WTC11 (cell line): ENCODE data around the gene SPATA13. TPM values are rescaled to one million over a fixed set of nuclear protein-coding genes. Genes with fewer than 3 reads are reported as not detected.

Experiments used
- ATAC-seq: fragments of 200-7000 bp; cut with Tn5 transposase; 2 replicates; pipeline ENCODE4 v1.10.0; 2021; ENCODE audit warnings: mild to moderate bottlenecking, moderate library complexity
- CTCF ChIA-PET: fragments of 300-600 bp; sonication (Branson Sonifier 250); formaldehyde crosslinking; loops from one replicate; lab custom pipeline; 2021; ENCODE audit warnings: antibody characterized with exemption; lab: Charles Lee
- POLR2A ChIA-PET: fragments of 350-600 bp; sonication (Branson Sonifier 250); formaldehyde crosslinking; loops from one replicate; lab custom pipeline; 2021; ENCODE audit warnings: antibody characterized with exemption; lab: Charles Lee
- DNase-seq: peaks from one replicate; pipeline ENCODE4 v3.0.0; 2021; ENCODE audit warnings: low spot score
- H3K27ac Mint-ChIP-seq: 2 replicates; pipeline ENCODE4 v1.8.0; 2021; ENCODE audit warnings: mixed read lengths
- H3K27me3 Mint-ChIP-seq: 2 replicates; pipeline ENCODE4 v1.8.0; 2021; ENCODE audit warnings: low read depth, mild to moderate bottlenecking, moderate library complexity, mixed read lengths
- H3K36me3 Mint-ChIP-seq: 2 replicates; pipeline ENCODE4 v1.8.0; 2021; ENCODE audit warnings: mixed read lengths
- H3K4me1 Mint-ChIP-seq: 2 replicates; pipeline ENCODE4 v1.8.0; 2022; ENCODE audit warnings: mixed read lengths
- H3K4me3 Mint-ChIP-seq: 2 replicates; pipeline ENCODE4 v1.8.0; 2021; ENCODE audit warnings: mild to moderate bottlenecking, moderate library complexity, mixed read lengths
- H3K9me3 Mint-ChIP-seq: 2 replicates; pipeline ENCODE4 v1.8.0; 2021; ENCODE audit warnings: mixed read lengths
- ARID4B ChIP-seq: sonication (generic); formaldehyde crosslinking; IDR thresholded peaks from 2 replicates; pipeline ENCODE4 v1.8.0; 2023; ENCODE audit warnings: missing genetic modification reagents, mild to moderate bottlenecking, borderline replicate concordance
- CBFB ChIP-seq: sonication (generic); formaldehyde crosslinking; IDR thresholded peaks from 2 replicates; pipeline ENCODE4 v1.8.1; 2022; ENCODE audit warnings: mild to moderate bottlenecking, low read depth, missing genetic modification reagents
- ERG ChIP-seq: fragments of 250-450 bp; sonication (Bioruptor Pico); IDR thresholded peaks from 2 replicates; pipeline ENCODE4 v1.8.0; 2021; ENCODE audit warnings: mild to moderate bottlenecking
- GTF2I ChIP-seq: fragments of 250-450 bp; sonication (Bioruptor Pico); conservative IDR thresholded peaks from 2 replicates; pipeline ENCODE4 v1.4.0; 2021; ENCODE audit warnings: mild to moderate bottlenecking
- JUN ChIP-seq: sonication (generic); formaldehyde crosslinking; IDR thresholded peaks from 2 replicates; pipeline ENCODE4 v1.8.0; 2023; ENCODE audit warnings: mild to moderate bottlenecking, missing genetic modification reagents
- MLX ChIP-seq: sonication (generic); formaldehyde crosslinking; IDR thresholded peaks from 2 replicates; pipeline ENCODE4 v1.8.1; 2023; ENCODE audit warnings: mild to moderate bottlenecking, missing genetic modification reagents, moderate library complexity
- MYBL2 ChIP-seq: sonication (generic); formaldehyde crosslinking; IDR thresholded peaks from 2 replicates; pipeline ENCODE4 v1.8.1; 2023; ENCODE audit warnings: mild to moderate bottlenecking, moderate library complexity, missing genetic modification reagents
- SMAD4 ChIP-seq: sonication (generic); formaldehyde crosslinking; IDR thresholded peaks from 2 replicates; pipeline ENCODE4 v1.8.0; 2022; ENCODE audit warnings: mild to moderate bottlenecking, missing genetic modification reagents
- TEAD4 ChIP-seq: sonication (generic); formaldehyde crosslinking; IDR thresholded peaks from 2 replicates; pipeline ENCODE4 v1.8.0; 2022; ENCODE audit warnings: mild to moderate bottlenecking, missing genetic modification reagents
- USF1 ChIP-seq: sonication (generic); formaldehyde crosslinking; IDR thresholded peaks from 2 replicates; pipeline ENCODE4 v1.8.0; 2022; ENCODE audit warnings: mild to moderate bottlenecking, missing genetic modification reagents
- total RNA-seq: library from RNA; stranded (reverse); gene quantifications from 3 replicates; pipeline ENCODE4 v1.2.3, GENCODE V29; 2021
- TF ChIP-seq, protein P1 (sequence below): sonication (generic); formaldehyde crosslinking; IDR thresholded peaks from 2 replicates; pipeline ENCODE4 v1.8.1; 2023; ENCODE audit warnings: mild to moderate bottlenecking, missing genetic modification reagents, moderate library complexity
- TF ChIP-seq, protein P2 (sequence below): fragments of 250-450 bp; sonication (Bioruptor Pico); IDR thresholded peaks from 2 replicates; pipeline ENCODE4 v1.9.0; 2021; ENCODE audit warnings: moderate library complexity, mild to moderate bottlenecking, inconsistent platforms, borderline replicate concordance
- TF ChIP-seq, protein P3 (sequence below): sonication (generic); formaldehyde crosslinking; IDR thresholded peaks from 2 replicates; pipeline ENCODE4 v1.8.1; 2023; ENCODE audit warnings: mild to moderate bottlenecking, moderate library complexity, missing genetic modification reagents

The SPATA13 gene
- total RNA-seq, 1 experiment from 2014 or later = 29.0 TPM

- no peak for TF ChIP-seq USF1 (CRISPR knock-in tag)
These were observed 20.3 kb downstream of the SPATA13 start (continued) for GRCh38 chr13:24180750-24181377.

- DNase-seq (no peak), ATAC-seq (no peak)
- peaks cover 48% of the 10 kb centered on the region for H3K4me1 Mint-ChIP-seq
- peaks cover 4% of the 10 kb centered on the region; the same call in 1 of the 2 replicates for H3K36me3 Mint-ChIP-seq
- H3K4me3 Mint-ChIP-seq = no peak overlapping the region
- TF ChIP-seq, protein P1, sequence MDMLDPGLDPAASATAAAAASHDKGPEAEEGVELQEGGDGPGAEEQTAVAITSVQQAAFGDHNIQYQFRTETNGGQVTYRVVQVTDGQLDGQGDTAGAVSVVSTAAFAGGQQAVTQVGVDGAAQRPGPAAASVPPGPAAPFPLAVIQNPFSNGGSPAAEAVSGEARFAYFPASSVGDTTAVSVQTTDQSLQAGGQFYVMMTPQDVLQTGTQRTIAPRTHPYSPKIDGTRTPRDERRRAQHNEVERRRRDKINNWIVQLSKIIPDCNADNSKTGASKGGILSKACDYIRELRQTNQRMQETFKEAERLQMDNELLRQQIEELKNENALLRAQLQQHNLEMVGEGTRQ = peak; percentile 60
- TF ChIP-seq ARID4B (no peak), MLX (CRISPR knock-in tag) (no peak)
- CTCF ChIA-PET = interaction anchor here (1.3 kb wide), 1 partner anchor 129 kb away, joined by 3 read pairs; no protein-coding TSS in a partner anchor
- no peaks in the 10 kb centered on the region for H3K27me3 Mint-ChIP-seq
- H3K27ac Mint-ChIP-seq = peak overlapping the region; percentile 78; the same call in 1 of the 2 replicates
- H3K9me3 Mint-ChIP-seq = peaks cover 3% of the 10 kb centered on the region; the same call in 1 of the 2 replicates
- POLR2A ChIA-PET = no interaction called here
These were observed 21.6 kb downstream of the SPATA13 start for GRCh38 chr13:24181991-24182702.

DNA sequence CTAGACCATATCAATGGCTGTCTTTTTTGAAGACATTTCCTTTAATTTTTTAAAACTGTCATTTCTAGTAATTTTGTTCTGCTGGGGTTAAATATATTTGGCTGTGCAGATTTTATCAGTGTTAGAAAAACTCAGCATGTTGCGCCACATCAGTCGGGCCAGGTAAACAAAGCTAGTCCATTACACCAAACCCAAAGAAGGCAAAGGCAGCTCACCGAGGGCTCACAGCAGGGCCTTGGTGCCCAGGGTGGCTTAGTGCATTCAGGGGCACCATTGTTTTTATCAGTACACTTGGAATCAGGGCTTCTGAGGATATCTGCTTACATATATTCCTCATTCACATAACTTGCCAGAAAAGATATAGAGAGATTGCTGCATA is 22.2 kb downstream of the SPATA13 start:
- TF ChIP-seq TEAD4 (CRISPR knock-in tag) (no peak), JUN (CRISPR knock-in tag) (no peak), GTF2I (CRISPR knock-in tag) (no peak), MYBL2 (no peak), ERG (CRISPR knock-in tag) (no peak), CBFB (CRISPR knock-in tag) (no peak), SMAD4 (CRISPR knock-in tag) (no peak)
- TF ChIP-seq, protein P2, sequence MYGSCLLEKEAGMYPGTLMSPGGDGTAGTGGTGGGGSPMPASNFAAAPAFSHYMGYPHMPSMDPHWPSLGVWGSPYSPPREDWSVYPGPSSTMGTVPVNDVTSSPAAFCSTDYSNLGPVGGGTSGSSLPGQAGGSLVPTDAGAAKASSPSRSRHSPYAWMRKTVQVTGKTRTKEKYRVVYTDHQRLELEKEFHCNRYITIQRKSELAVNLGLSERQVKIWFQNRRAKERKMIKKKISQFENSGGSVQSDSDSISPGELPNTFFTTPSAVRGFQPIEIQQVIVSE (CRISPR knock-in tag) = no peak
- TF ChIP-seq, protein P3, sequence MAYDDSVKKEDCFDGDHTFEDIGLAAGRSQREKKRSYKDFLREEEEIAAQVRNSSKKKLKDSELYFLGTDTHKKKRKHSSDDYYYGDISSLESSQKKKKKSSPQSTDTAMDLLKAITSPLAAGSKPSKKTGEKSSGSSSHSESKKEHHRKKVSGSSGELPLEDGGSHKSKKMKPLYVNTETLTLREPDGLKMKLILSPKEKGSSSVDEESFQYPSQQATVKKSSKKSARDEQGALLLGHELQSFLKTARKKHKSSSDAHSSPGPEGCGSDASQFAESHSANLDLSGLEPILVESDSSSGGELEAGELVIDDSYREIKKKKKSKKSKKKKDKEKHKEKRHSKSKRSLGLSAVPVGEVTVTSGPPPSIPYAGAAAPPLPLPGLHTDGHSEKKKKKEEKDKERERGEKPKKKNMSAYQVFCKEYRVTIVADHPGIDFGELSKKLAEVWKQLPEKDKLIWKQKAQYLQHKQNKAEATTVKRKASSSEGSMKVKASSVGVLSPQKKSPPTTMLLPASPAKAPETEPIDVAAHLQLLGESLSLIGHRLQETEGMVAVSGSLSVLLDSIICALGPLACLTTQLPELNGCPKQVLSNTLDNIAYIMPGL (CRISPR knock-in tag) = no peak
- no peak for DNase-seq
- peaks cover 4% of the 10 kb centered on the region; the same call in 1 of the 2 replicates for H3K36me3 Mint-ChIP-seq
- POLR2A ChIA-PET = no interaction called here
- no peak overlapping the region for H3K4me3 Mint-ChIP-seq
- ATAC-seq = no peak
- peaks cover 3% of the 10 kb centered on the region; the same call in 1 of the 2 replicates for H3K9me3 Mint-ChIP-seq
- CTCF ChIA-PET = interaction anchor here (1.3 kb wide), 1 partner anchor 129 kb away, joined by 3 read pairs; no protein-coding TSS in a partner anchor
- no peak overlapping the region for H3K27ac Mint-ChIP-seq
- no peaks in the 10 kb centered on the region for H3K27me3 Mint-ChIP-seq
- H3K4me1 Mint-ChIP-seq = peaks cover 49% of the 10 kb centered on the region
